ENCODE results near the gene PLEKHG2. TPM values are rescaled to one million over a fixed set of nuclear protein-coding genes. Genes with fewer than 3 reads are reported as not detected.

PLEKHG2 gene
- total RNA-seq, 1 donor from 2014 or later: 172 TPM

- peaks cover 26% of the 10 kb centered on the region for H3K4me1 Mint-ChIP-seq (ENCODE audit: unreplicated experiment)
- H3K27ac Mint-ChIP-seq (ENCODE audit: unreplicated experiment): peak overlapping the region; percentile 92
- H3K9me3 Mint-ChIP-seq (ENCODE audit: unreplicated experiment): no peaks in the 10 kb centered on the region
- H3K27me3 Mint-ChIP-seq (ENCODE audit: unreplicated experiment): peaks cover 25% of the 10 kb centered on the region
- peaks cover 8% of the 10 kb centered on the region for H3K36me3 Mint-ChIP-seq (ENCODE audit: low read depth, unreplicated experiment)
- peak overlapping the region; percentile 83 for H3K4me3 Mint-ChIP-seq (ENCODE audit: unreplicated experiment)
- TF ChIP-seq CTCF (IDR thresholded peaks at IDR 0.05; ENCODE audit: unreplicated experiment): no peak
- no peak for DNase-seq (ENCODE audit: low spot score)
These were observed 10.7 kb upstream of the PLEKHG2 start for GRCh38 chr19:39401549-39402345.

- peaks cover 25% of the 10 kb centered on the region for H3K27me3 Mint-ChIP-seq (ENCODE audit: unreplicated experiment)
- peaks cover 26% of the 10 kb centered on the region for H3K4me1 Mint-ChIP-seq (ENCODE audit: unreplicated experiment)
- DNase-seq (ENCODE audit: low spot score): peak; percentile 81
- peak overlapping the region; percentile 97 for H3K27ac Mint-ChIP-seq (ENCODE audit: unreplicated experiment)
- peak overlapping the region; percentile 83 for H3K4me3 Mint-ChIP-seq (ENCODE audit: unreplicated experiment)
- H3K36me3 Mint-ChIP-seq (ENCODE audit: low read depth, unreplicated experiment): peaks cover 8% of the 10 kb centered on the region
- H3K9me3 Mint-ChIP-seq (ENCODE audit: unreplicated experiment): no peaks in the 10 kb centered on the region
- TF ChIP-seq CTCF (IDR thresholded peaks at IDR 0.05; ENCODE audit: unreplicated experiment): no peak
These were observed 9.8 kb upstream of the PLEKHG2 start for GRCh38 chr19:39402346-39403300.

DNA sequence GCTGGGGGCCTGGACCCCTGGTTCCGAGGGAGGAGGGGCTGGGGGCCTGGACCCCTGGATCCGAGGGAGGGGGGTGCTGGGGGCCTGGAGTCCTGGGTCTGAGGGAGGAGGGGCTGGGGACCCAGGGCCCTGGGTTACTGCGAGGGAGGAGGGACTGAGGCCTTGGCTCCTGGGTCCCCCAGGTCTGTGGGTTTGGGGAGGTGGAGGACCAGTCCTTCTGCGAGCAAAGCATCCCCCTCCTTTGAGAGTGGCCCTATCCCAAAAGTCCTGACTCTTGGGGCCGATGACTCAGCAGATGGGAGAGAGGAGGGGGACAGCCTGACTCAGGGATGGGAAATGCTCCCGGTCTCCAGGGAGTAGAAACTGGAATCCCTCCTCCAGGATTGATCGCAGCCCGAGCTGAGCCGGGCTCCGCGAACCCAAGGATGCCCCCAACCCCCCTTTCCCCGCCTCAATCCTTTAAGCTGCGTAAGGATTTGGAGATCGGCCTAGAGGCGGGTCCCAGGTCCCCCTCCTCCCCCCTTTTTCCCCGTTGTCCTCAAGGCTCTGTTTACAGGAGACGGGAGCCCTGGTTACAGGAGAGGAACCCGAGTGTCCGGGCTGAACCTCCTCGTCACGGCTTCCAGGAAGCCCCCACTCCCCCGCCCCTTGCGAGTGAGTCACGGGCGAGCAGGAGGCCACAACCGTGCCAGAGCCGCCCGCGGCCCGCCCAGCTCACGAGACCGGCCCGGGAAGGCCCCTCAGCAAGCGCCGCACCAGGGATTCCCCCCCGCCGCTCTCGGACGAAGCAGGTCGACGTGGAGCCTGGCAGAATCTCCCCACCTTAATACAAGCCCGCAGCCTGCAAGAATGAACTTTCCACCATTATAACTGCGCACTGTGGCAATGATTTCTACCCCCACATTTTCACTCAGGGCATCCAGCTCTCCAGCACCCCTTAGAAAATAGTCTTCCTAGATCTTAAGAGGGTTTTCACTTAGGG is 8.8 kb upstream of the PLEKHG2 start:
- peak overlapping the region; percentile 96 for H3K27ac Mint-ChIP-seq (ENCODE audit: unreplicated experiment)
- peaks cover 24% of the 10 kb centered on the region for H3K4me1 Mint-ChIP-seq (ENCODE audit: unreplicated experiment)
- peaks cover 3% of the 10 kb centered on the region for H3K36me3 Mint-ChIP-seq (ENCODE audit: low read depth, unreplicated experiment)
- peak; percentile 85 for DNase-seq (ENCODE audit: low spot score)
- peak overlapping the region; percentile 89 for H3K4me3 Mint-ChIP-seq (ENCODE audit: unreplicated experiment)
- no peak for TF ChIP-seq CTCF (IDR thresholded peaks at IDR 0.05; ENCODE audit: unreplicated experiment)
- peaks cover 29% of the 10 kb centered on the region for H3K27me3 Mint-ChIP-seq (ENCODE audit: unreplicated experiment)
- H3K9me3 Mint-ChIP-seq (ENCODE audit: unreplicated experiment): no peaks in the 10 kb centered on the region

- TF ChIP-seq CTCF (IDR thresholded peaks at IDR 0.05; ENCODE audit: unreplicated experiment): no peak
- peaks cover 3% of the 10 kb centered on the region for H3K36me3 Mint-ChIP-seq (ENCODE audit: low read depth, unreplicated experiment)
- DNase-seq (ENCODE audit: low spot score): no peak
- peak overlapping the region; percentile 89 for H3K27ac Mint-ChIP-seq (ENCODE audit: unreplicated experiment)
- no peak overlapping the region for H3K4me3 Mint-ChIP-seq (ENCODE audit: unreplicated experiment)
- no peaks in the 10 kb centered on the region for H3K9me3 Mint-ChIP-seq (ENCODE audit: unreplicated experiment)
- peaks cover 29% of the 10 kb centered on the region for H3K4me1 Mint-ChIP-seq (ENCODE audit: unreplicated experiment)
- peaks cover 32% of the 10 kb centered on the region for H3K27me3 Mint-ChIP-seq (ENCODE audit: unreplicated experiment)
These were observed 7.1 kb upstream of the PLEKHG2 start for GRCh38 chr19:39405261-39405957.
